Regular cardiac myocyte (primary cell): ENCODE data around the gene EEF1B2. TPM values are rescaled to one million over a fixed set of nuclear protein-coding genes. Genes with fewer than 3 reads are reported as not detected.

Source experiments
- total RNA-seq: library from RNA; depleted of rRNA; stranded (reverse); fragments of >200 nt; gene quantifications from 2 replicates; pipeline ENCODE4 v1.2.3, GENCODE V29; 2014

The EEF1B2 gene
- total RNA-seq: 528 and 823 TPM in 2 replicates

DNA sequence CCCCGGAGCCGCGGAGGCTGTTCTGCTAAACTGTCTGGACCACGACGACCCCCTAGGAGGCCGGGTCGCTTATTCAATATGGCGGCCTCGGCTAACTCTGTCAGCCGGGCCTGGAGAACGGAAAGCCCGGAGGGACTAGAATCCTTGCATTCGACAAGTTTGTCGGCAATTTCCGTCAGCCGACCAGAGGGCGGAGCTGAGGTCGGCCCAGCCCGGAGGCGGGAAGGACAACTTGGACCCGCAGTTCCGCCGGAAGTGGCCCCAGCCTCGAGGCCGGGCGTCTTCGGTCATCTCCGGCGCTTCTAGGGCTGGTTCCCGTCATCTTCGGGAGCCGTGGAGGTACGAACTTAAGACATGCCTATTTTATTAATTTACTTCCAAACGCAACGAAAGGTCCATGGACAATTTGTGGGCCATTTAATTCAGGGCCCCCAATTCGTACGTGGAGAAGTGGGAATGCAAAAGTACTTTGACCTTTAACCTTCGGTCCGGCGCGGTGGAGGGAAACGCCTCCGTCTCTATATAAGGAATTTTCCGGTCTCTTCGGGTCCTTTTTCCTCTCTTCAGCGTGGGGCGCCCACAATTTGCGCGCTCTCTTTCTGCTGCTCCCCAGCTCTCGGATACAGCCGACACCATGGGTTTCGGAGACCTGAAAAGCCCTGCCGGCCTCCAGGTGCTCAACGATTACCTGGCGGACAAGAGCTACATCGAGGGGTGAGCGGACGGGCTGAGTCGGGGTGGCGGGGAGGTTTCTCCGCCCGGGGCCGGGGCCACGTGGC is at the start of gene EEF1B2, which contains the start of gene NDUFS1:
EEF1B2 (plus strand) TSS at position 550 of the 779 bp plus-strand sequence; CDS start at position 635, 85 bp downstream.
NDUFS1 (minus strand) TSS at position 99 of the 779 bp plus-strand sequence. CDS start 5,766 bp downstream, outside the sequence.

Other genes with a start within 250 kb of the EEF1B2 start
- 5.1 and 5.6 TPM in 2 replicates for gene INO80D, start 73.7 kb upstream of the EEF1B2 start, total RNA-seq
- gene NDUFS1, start 451 bp upstream of the EEF1B2 start, total RNA-seq: 133 and 161 TPM in 2 replicates
- 12.1 and 26.2 TPM in 2 replicates for gene ZDBF2, start 114.8 kb downstream of the EEF1B2 start, total RNA-seq